Left colon (tissue), 2 donors: Measurements from ENCODE around the gene TWNK. TPM values are rescaled to one million over a fixed set of nuclear protein-coding genes. Genes with fewer than 3 reads are reported as not detected.

Experiments used
- ATAC-seq: fragments of 200-7000 bp; cut with Tn5 transposase; one replicate; pipeline ENCODE4 v1.9.1; 2020; ENCODE audit warnings: mild to moderate bottlenecking, moderate library complexity
- DNase-seq, 2 donors: peaks; one replicate each; pipeline ENCODE4 v3.0.0-alpha.2; 2020
- intact Hi-C, 2 donors: fragments of 100-400 bp; cut with DNase I in 1 of 2; cut with micrococcal nuclease in 1 of 2; formaldehyde crosslinking; loops; one replicate each; pipeline versions ENCODE4 v1.11.2 to v1.14.0; 2022; cut with DNase I, micrococcal nuclease
- long read RNA-seq: library from polyadenylated mRNA; unstranded; transcript quantifications from one replicate; pipeline ENCODE4 v2.0.0, GENCODE V29; 2021
- total RNA-seq, 2 donors: library from RNA; stranded (reverse); fragmentation: NEBNext Ultra II Directional; extraction: Animal tissue kit (Norgen Biotek cat#: 25700); gene quantifications; one replicate each; pipeline ENCODE4 v1.2.1, GENCODE V29; 2021
- donor health status: DM: no; HTN: no; CAD: no.
- donor health status: DM: yes; HTN: yes; CAD: no.

Gene TWNK
- 1 to 10 TPM; 3.7 to 5.8 TPM for total RNA-seq
- long read RNA-seq, partial matches to known transcripts, result 0 of 4 reads
- long read RNA-seq, other reads (novel, unspliced or antisense), result 0 of 4 reads

- ATAC-seq (peak; percentile 80), DNase-seq (peak; percentile 81 to 93)
- intact Hi-C loops, result no loop called here
These were observed at the start of gene TWNK, which contains the start of gene MRPL43 for GRCh38 chr10:100986952-100987684. Gene TWNK (plus strand): TSS chr10:100987543. CDS start chr10:100988211, 668 bp downstream. Gene MRPL43 (minus strand): TSS chr10:100987497. CDS start chr10:100987443, 54 bp downstream.

GRCh38 chr10:100939763-100940344, 47.5 kb upstream of the TWNK start:
- DNase-seq (no peak), ATAC-seq (no peak)
- intact Hi-C loops, result no loop called here

- intact Hi-C loops, result no loop called here
- no peak for ATAC-seq
- no peak for DNase-seq
These were observed 45.1 kb upstream of the TWNK start for GRCh38 chr10:100942229-100942628.

- intact Hi-C loops, result no loop called here
- ATAC-seq, result no peak
- DNase-seq, result no peak
These were observed 43.8 kb upstream of the TWNK start for GRCh38 chr10:100943508-100943907.

- no peak for ATAC-seq
- no peak for DNase-seq
- intact Hi-C loops, result no loop called here
These were observed 41.6 kb upstream of the TWNK start for GRCh38 chr10:100945754-100946153.

GRCh38 chr10:100948916-100949315, 38.4 kb upstream of the TWNK start:
- intact Hi-C loops, result no loop called here
- DNase-seq, result no peak
- ATAC-seq, result no peak

GRCh38 chr10:100960251-100960650, 27.1 kb upstream of the TWNK start:
- intact Hi-C loops, result no loop called here
- DNase-seq, result no peak
- ATAC-seq, result no peak

GRCh38 chr10:100962351-100963080, 24.8 kb upstream of the TWNK start:
- no peak for DNase-seq
- no peak for ATAC-seq
- intact Hi-C loops, result no loop called here

- intact Hi-C loops, result no loop called here
- DNase-seq (no peak), ATAC-seq (no peak)
These were observed 23.5 kb upstream of the TWNK start for GRCh38 chr10:100963826-100964225.

GRCh38 chr10:100965820-100966219, 21.5 kb upstream of the TWNK start:
- intact Hi-C loops, result no loop called here
- DNase-seq, result no peak
- no peak for ATAC-seq

GRCh38 chr10:100966887-100967286, 20.5 kb upstream of the TWNK start:
- DNase-seq, result no peak
- intact Hi-C loops, result no loop called here

GRCh38 chr10:100967332-100967731, 20.0 kb upstream of the TWNK start:
- no peak for DNase-seq
- intact Hi-C loops, result no loop called here
- no peak for ATAC-seq

More at GRCh38 chr10:100966887-100967286, 20.5 kb upstream of the TWNK start:
- no peak for ATAC-seq

- intact Hi-C loops, result no loop called here
- peak; percentile 3 for ATAC-seq
- no peak for DNase-seq
These were observed 19.1 kb upstream of the TWNK start for GRCh38 chr10:100968062-100968736.

- ATAC-seq (peak; percentile 20), DNase-seq (no peak)
- intact Hi-C loops, result no loop called here
These were observed 18.5 kb upstream of the TWNK start for GRCh38 chr10:100968863-100969186.

GRCh38 chr10:100969187-100970075, 17.9 kb upstream of the TWNK start, which contains the start of gene SEMA4G:
Gene SEMA4G (plus strand): TSS chr10:100969504. CDS start chr10:100972913, 3,409 bp downstream.
- DNase-seq (peak; percentile 62 to 76), ATAC-seq (peak; percentile 52)
- intact Hi-C loops, result no loop called here

GRCh38 chr10:100970076-100970913, 17.0 kb upstream of the TWNK start:
- ATAC-seq (peak; percentile 69), DNase-seq (peak; percentile 90 to 92)
- intact Hi-C loops, result no loop called here
